CD4-positive, alpha-beta T cell treated with Interleukin-2 at 100 ng/mL for 4 hours (primary cell): Measurements from ENCODE around the gene FGD4.
"Not testable (repeated sequence)": the region's sequence is repeated elsewhere in the genome, so short reads cannot be mapped to it uniquely, and the experiment has no call there.

Experiments used
- DNase-seq: peaks from one replicate; pipeline ENCODE4 v3.0.0-alpha.2; 2020; ENCODE audit warnings: low spot score

Gene FGD4

DNA sequence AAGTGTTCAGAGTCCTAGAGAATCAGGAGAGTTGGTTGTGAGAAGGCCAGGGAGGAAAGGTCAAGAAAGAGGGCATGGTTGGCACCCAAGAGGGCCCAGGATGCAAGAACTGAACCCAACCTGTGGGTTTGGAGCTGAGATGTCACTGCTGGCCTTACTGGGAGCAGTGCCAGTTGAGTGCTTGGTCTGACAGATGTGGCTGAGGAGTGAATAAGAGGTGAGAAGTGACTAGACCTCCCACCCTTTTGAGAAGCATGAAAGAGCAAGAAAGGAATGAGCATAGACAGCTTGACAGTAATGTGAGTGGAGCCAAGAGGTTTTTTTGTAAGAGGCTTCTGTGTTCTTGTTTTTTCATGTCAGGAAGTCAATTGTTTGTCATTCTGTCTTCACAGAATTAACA, 95.3 kb downstream of the FGD4 start:
- no peak for DNase-seq

DNA sequence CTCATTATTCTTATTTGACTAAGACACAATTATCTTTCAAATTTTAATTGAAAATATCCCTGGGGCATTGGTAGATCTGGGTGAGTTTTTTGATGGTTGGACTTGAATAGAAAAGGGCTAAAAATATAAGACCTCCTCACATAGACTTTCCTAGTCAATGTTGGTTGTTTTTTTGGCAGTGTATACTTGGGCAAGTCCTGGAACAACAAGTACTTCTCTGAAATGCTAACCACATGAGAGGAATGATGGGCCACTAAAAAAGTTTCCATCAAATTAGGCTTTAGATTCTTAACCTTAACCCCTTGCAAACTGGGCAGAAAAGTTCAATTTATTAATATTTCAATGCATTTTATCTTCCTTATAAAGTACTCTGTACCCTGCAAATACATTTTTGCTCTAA, 97.6 kb downstream of the FGD4 start:
- no peak for DNase-seq

DNA sequence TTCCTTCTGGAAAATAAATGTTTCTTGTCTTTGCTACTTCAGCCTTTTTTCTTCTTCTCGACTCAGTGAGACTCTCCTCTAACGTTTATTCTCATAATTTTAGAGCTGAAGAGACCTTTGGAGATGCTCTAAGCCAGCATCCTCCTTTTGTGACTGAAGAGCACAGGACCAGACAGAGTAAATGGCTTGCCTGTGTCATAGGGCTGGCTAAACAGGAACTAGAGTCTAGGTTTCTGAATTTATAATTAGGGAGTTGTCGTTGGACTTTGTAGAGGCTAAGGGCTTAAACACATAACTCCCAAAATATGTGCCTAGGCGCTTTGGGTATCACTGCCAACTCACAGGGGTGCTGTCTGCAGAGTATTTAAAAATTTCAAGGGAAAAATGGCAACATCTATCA, 98.5 kb downstream of the FGD4 start:
- DNase-seq, result no peak

DNA sequence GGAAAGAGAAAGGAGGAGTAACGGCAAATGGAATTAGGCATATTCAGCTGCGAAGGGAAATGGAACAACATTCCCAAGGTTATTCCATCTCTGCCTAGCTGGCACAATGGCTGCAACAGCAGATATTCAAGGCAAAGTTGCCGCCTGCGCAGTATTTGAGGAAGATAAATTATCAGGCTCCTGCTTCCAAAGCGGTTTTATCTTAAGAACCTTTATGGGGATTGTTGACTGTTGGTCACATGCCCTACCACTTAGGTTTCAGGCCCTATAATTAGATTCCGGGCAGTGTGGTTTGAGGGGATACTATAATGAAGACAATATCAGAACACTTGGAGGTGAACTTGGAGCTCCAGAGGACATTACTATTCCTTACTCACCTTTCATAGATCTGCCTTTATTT, 99.7 kb downstream of the FGD4 start:
- DNase-seq, result no peak

DNA sequence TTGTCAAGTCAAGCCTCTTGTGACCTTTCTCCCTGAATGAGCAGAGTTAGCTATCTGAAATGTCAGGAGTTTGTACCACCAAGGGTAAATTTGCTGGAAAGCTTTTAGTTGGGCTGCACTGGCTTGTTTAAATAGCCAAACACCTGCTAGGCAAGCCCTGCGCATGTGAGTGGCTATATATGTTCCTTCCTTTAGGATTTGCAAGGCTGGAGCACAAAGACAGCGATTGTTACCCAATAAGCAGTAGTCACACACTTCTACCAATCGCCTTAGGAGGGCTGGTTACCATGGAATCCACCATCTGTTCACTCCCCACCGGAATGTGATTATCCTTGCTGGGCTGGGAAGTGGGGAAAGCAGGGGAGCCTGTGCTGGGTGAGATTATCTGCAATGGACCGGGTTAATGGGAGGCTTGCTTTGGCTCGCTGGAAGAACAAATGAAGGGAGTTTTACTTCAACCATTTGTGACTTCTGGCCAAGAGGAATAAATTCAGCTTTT, 102.5 kb downstream of the FGD4 start:
- DNase-seq, result no peak

DNA sequence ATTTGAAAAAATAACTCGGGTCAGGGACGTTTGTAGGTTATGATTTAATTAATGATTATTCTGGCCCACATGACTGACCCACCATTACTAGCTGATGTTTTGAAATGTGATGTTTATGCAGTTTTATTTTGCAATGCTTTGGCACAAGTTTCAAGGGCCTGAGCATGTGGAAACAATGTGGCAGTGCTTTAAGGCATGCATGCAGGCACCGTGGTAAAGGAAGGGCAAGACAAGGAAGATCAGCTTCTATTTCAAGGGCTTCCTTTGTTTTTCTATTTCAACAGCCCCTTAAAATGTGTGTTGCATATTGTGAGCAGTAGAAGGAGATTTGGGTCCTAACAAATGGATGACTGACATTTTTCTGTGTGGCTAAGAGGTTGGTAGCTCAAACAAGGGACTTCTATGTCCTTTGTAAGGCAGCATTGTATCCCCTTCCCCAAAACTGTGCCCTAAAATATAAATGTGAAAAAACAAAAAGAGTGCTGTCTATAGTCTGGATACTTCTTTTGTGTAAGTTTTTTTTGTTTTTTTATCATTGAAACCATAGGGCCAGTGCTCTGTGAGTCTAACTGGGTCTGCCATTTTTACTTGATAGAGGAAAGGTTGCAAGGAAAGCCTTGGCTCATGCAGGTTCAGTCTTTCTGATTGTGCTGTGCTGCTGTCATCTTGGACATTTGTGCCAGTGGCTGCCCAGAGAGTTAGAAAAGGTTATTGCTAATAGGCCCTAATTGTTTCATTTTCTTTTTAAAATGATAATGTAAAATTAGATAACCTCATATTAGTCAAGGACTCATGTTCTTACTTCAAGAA, 103.5 kb downstream of the FGD4 start:
- DNase-seq, result no peak

DNA sequence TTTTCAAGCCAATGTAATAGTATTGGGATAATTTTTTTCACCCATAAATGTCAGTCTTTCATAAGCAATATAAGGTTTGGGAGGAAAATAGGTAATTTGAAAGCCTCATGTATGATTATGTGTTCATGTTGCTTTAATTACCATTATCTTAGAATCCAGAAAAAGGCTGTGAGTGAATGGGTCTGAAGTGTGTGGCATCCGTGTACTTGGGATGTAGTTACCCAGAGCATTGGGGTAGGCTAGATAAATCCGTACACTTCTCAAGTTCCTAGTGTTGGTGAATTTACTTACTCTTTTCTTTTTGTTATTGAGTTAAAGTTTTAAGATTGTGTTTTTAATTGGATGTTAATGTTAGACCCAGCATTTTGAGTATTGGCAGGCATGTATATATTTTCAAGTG, 104.4 kb downstream of the FGD4 start:
- no peak for DNase-seq

DNA sequence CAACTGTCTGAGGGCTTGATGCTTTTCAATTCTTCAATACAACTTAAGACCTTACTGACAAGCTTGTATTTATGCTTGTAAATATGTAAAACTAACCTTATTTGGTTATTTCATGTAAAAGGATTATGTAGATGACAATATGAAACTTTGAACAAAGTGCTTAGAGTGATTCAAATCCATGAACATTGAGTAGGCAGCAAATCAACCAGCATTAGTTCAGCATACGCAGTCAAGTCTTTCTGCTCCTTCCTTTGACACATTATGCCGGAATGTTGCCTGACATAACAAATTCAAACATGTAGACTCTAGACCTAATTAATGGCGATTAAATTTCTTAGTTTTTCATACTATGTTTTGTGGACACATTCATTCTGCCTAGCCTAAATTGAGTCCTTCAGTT, 105.2 kb downstream of the FGD4 start:
- no peak for DNase-seq

DNA sequence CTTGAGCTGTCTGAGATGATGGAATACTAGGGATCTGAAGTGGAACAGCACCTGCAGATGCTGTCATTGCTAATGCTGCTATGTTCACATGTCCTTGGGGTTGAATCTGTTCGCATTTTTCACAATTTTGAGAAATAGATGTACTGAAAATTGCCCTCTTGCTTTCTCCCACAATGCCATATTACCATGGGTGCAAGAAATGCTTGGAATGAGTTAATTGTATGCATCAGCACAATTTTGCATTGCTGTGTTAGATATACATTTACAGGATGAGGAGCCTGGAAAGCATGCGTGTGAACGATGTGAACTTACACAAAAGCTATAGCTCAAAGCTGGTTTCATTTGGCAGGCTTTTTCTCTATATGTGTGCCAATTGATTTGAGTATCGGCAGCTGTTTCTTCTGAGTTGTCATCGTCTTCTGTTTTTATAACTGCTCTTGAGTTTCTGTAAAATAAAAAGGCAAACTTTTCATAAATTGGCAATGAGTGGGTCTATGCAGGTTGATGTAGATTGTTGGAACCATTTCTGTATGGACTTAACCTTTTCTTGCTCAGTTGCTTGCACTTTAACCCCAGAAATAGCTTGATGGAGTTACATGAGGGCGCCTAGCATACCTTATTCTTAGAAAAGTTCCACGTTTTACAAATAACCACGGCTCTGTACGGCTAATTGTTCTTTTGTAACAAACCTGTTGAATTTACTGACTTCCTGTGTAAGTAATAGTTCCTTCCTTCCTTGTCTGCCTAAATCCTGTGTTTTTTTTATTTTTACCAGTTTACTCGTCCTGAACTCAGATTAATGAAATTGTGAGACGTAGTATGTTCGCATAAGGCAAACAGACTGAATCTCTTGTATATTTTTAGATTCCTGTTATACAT, 105.9 kb downstream of the FGD4 start:
- DNase-seq, result no peak

DNA sequence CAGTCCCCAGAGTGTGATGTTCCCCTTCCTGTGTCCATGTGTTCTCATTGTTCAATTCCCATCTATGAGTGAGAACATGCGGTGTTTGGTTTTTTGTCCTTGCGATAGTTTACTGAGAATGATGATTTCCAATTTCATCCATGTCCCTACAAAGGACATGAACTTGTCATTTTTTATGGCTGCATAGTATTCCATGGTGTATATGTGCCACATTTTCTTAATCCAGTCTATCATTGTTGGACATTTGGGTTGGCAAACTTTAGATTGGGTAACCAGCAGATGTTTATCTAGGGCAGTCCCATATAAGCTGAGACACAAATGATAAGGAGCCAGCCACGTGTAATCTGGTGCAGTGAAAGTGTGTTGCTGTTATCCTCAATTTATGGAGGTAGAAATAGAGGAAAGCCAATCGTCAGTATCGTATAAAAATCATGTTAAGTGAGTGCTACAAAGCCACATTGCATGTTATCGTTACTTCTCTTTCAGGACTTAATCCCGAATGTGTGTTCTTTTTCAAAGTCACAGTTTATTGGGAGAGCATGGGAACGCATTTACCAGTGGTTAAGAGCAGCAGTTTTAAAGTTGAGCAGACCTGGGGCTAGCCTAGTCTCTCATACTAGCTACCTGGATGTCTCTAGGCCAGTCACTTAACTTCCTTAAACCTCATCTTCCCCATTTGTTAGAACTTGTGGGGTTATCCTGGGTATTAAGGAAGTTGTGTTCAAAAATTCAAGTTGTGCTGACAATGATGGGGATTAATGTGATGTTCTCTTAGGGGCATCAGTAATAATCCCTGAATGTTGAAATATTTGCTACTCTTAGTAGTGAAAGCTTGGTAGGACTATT, 108.0 kb downstream of the FGD4 start:
- not testable (repeated sequence) for DNase-seq

DNA sequence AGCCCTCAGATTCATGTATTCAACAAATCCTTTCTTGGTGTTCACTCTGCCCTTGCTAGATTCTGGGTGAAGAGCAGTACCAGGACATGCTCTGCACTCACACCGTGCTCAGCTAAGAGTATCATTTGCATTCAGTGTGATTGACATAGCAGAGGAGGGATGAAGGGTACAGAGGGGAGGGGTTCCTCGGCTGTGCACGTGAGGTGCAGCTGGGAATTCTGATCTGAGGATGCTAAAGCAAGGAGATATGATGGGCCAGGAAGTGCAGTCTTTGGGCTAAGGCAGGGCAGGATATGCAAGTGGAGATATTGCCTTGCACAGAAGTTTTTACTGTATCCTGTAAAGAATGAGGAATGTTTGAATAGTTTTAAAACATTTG, 108.6 kb downstream of the FGD4 start:
- no peak for DNase-seq

DNA sequence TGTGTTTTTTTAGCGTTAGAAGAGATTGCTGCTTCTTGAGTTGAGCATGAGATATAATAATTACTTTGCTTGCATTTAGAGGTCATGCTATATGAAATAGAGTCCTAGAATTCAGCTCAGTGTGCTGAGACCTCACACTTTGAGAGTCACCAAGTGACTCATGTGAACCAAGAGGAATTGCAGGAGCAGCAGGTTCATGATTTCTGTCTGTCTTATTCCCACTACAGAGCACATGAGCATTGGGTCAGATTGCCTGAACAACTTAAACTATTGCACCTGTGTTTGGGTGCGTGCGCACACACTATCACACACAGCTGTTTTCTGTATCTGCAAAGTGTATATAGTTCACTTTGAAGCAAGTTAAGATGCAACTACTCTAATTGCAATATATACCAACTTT, 109.3 kb downstream of the FGD4 start:
- DNase-seq, result no peak

DNA sequence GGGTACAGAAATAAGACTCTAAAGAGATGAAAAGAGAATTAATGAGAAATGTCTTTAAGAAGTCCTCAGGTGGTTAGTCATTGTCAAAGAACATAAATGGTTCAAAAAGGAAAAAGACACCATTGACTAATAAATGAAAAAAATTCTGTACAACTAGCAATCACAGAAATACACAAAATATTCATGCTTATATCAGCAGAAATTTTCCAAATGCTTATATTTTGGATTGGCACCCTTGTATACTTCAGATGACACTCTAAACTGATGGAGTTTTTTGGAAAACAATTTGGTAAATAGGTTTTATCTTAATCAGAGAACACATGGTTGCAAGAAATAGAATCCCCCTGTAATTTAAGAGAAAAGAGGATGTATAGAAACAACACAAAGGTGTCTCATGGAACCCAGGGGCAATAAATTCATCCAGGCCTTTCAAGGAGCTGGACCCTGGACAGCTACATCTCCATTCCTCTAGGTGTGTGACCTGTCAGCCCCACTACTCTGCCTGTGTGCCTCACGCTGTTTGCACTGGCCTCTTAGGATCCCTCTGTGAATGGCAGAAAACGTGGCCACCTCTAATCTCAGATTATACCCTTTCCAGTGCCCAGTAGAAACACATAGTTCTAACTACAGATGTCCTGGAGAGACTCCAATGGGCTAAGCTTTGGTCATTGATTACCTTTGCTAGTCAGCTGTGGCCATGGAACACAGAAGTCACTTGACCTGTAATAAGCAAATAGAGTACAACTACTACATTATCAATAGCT, 110.2 kb downstream of the FGD4 start:
- no peak for DNase-seq

DNA sequence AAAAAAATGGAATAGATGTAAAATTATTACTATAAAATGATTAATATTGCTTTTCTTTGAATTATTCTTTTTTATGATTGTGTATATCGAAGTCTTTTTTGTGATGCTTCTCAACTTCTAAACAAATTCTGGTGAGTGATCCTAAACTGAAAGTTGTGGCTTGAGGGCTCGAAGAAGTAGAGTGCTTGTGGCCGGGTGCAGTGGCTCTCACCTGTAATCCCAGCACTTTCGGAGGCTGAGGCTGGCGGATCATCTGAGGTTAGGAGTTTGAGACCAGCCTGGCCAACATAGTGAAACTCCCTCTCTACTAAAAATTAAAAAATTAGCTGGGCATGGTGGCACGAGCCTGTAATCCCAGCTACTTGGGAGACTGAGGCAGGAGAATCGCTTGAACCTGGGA, 112.6 kb downstream of the FGD4 start:
- DNase-seq, result not testable (repeated sequence)

DNA sequence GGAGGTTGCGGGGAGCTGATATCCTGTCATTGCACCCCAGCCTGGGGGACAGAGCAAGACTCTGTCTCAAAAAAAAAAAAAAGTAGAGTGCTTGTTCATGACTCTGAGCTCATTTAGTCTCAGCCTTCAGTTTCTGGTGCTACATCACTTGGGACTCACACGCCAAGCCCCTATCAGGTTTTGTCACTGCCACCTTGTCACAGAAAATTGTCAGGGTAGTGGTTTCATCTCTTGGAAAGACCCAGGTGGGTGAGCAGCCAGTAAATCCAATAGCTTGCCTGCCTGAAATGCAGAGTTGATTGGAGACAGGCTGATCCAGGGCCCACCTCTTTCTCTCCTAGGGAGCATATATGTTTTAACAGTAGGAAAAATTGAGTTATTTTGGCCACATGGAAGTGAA, 113.0 kb downstream of the FGD4 start:
- DNase-seq, result no peak

DNA sequence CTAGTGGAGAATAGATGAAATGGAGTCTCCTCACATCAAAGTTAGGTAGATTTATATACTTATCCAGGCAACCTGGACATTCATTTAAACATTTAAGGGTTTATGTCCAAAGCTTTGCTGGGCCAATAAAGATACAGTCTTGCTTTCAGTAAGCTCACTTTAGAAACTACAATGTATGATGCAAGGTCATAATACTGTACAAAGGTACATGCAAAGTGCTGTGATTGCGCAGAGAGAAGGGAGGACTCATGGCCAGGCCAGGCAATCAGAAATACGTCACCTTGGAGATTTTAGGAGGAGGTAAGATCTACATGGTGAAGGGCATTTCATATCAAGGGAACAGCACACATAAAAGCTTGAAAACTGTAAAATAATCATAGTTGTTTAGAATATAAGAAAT, 113.6 kb downstream of the FGD4 start:
- no peak for DNase-seq

DNA sequence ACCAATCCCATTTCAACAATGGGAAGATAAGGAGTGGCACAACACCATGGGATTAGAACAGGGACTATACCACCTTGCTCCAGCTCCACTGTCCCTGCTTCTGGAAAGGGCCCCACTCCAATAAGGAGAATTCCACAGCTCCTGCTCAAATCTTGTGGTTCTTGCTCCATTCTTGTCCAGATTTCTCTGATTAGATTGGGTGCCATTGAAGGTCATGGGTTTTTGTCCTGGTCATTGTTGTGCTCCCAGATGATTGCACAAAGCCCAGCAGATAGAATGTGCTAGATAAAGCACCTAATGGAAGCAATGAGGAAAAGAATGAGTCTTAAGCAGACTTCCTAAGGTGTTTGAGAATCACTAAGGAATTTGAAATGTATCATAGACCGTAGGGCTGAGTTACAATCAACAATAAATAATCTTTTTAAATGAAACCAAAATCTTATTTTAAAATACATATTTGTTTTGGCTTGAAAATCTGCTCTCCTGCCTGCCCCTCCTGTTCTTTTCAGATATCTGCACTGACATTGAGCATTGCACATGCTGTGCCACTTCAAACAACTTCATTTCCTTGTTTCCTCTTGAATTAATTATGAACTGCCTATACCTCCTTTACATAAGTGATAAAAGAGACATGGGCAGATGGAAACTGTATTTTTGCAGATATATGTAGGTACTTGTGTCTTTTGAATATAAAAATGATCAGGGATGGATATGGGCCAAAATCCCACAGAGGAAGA, 115.9 kb downstream of the FGD4 start:
- no peak for DNase-seq

DNA sequence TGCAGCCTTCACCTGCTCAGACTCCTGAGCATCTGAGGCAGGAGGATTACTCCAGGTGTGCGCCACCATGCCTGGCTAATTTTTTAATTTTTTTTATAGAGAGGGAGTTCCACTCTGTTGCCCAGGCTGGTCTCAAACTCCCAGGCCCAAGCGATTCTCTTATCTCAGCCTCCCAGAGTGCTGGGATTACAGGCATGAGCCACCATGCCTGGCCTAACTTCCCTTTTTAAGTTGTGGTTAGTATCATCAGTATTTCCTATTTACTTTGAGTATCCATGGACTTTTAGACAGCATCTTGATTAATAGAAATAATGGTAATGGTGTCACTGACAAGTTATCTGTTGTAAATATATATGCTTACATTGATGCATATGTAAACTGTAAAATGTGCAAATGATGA, 116.9 kb downstream of the FGD4 start:
- DNase-seq, result no peak

DNA sequence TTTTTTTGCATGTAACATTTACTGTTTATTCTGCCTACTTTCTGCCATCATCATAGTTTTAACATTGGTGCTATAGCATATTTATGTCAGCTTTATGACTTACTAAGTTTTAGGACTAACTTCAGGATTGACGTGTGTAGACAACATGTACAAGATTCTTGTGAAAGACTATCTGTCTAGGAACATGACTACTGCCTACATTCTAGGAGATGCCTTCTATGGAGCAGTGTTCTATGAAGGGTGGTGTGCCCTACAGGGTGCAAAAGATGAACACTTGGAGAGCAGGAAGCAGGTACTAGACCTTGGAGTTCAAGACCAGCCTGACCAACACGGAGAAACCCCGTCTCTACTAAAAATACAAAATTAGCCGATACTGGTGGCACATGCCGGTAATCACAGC, 118.6 kb downstream of the FGD4 start:
- DNase-seq, result no peak

DNA sequence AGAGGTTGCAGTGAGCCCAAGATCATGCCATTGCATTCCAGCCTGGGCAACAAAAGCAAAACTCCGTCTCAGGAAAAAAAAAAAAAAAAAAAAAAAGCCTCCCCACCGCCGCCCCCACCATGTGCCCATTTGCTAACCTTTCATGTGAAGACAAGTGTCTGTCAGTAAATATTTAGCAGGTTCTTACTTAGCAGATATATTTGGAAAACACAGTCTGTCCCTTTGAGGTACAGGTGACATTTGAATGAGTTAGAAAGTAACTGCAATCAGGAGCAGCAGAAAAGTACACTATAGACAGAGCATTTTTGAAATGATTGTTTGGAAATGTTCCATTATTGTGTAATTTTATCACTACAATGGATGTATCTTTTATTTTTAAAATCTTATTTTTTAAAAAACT, 119.7 kb downstream of the FGD4 start:
- DNase-seq, result no peak
